Mononuclear cell (primary cell): Measurements from ENCODE around the gene FAM177B. TPM values are rescaled to one million over a fixed set of nuclear protein-coding genes. Genes with fewer than 3 reads are reported as not detected.
A peak's percentile ranks its signal among the peaks of the same experiment; 100 is the strongest.

Source experiments
- H3K27me3 ChIP-seq: 2 replicates; pipeline ENCODE4 v1.6.0; 2011; ENCODE audit warnings: low read length, control low read depth; ENCODE audit not compliant: insufficient read depth
- H3K4me1 ChIP-seq: 2 replicates; pipeline ENCODE4 v1.5.1; 2011; ENCODE audit warnings: mild to moderate bottlenecking, low read length, control low read depth; ENCODE audit not compliant: insufficient read depth
- H3K4me3 ChIP-seq: 2 replicates; pipeline ENCODE4 v1.5.1; 2011; ENCODE audit warnings: mild to moderate bottlenecking, low read length, moderate library complexity
- H3K9me3 ChIP-seq: 2 replicates; pipeline ENCODE4 v1.5.1; 2011; ENCODE audit warnings: low read depth, mild to moderate bottlenecking, control low read depth, low read length
- total RNA-seq: library from RNA; depleted of rRNA; stranded (reverse); fragments of >200 nt; gene quantifications from one replicate; pipeline ENCODE4 v1.2.3, GENCODE V29; 2012

Gene FAM177B
- total RNA-seq, result 0.63 TPM

GRCh38 chr1:222736972-222737371 is at the start of gene FAM177B:
TSS of gene FAM177B (plus strand) at chr1:222737202. CDS start at chr1:222746546, 9,344 bp downstream.
- H3K9me3 ChIP-seq, result no peaks in the 10 kb centered on the region
- H3K27me3 ChIP-seq, result no peaks in the 10 kb centered on the region
- H3K4me1 ChIP-seq, result peaks cover 11% of the 10 kb centered on the region
- H3K4me3 ChIP-seq, result no peak within 1 kb of the TSS

GRCh38 chr1:222691016-222691415 is 46.0 kb upstream of the FAM177B start:
- Histone ChIP-seq H3K27me3 (no peaks in the 10 kb centered on the region), H3K4me3 (no peak overlapping the region), H3K4me1 (no peaks in the 10 kb centered on the region), H3K9me3 (no peaks in the 10 kb centered on the region)

- Histone ChIP-seq H3K9me3 (no peaks in the 10 kb centered on the region), H3K4me1 (no peaks in the 10 kb centered on the region), H3K27me3 (no peaks in the 10 kb centered on the region), H3K4me3 (no peak overlapping the region)
Measured at GRCh38 chr1:222694927-222695326, 42.1 kb upstream of the FAM177B start.

- Histone ChIP-seq H3K4me1 (no peaks in the 10 kb centered on the region), H3K27me3 (no peaks in the 10 kb centered on the region), H3K9me3 (no peaks in the 10 kb centered on the region), H3K4me3 (no peak overlapping the region)
Measured at GRCh38 chr1:222696741-222697140, 40.3 kb upstream of the FAM177B start.

GRCh38 chr1:222697203-222697602 is 39.8 kb upstream of the FAM177B start:
- H3K4me1 ChIP-seq, result no peaks in the 10 kb centered on the region
- no peaks in the 10 kb centered on the region for H3K27me3 ChIP-seq
- no peak overlapping the region for H3K4me3 ChIP-seq
- H3K9me3 ChIP-seq, result no peaks in the 10 kb centered on the region

- no peaks in the 10 kb centered on the region for H3K4me1 ChIP-seq
- H3K27me3 ChIP-seq, result no peaks in the 10 kb centered on the region
- H3K4me3 ChIP-seq, result no peak overlapping the region
Measured at GRCh38 chr1:222697826-222698225, 39.2 kb upstream of the FAM177B start.

GRCh38 chr1:222702210-222702609 is 34.8 kb upstream of the FAM177B start:
- Histone ChIP-seq H3K27me3 (no peaks in the 10 kb centered on the region), H3K4me1 (no peaks in the 10 kb centered on the region), H3K4me3 (no peak overlapping the region), H3K9me3 (no peaks in the 10 kb centered on the region)

More at GRCh38 chr1:222697826-222698225, 39.2 kb upstream of the FAM177B start:
- H3K9me3 ChIP-seq, result no peaks in the 10 kb centered on the region

GRCh38 chr1:222704260-222704659 is 32.7 kb upstream of the FAM177B start:
- H3K9me3 ChIP-seq, result no peaks in the 10 kb centered on the region
- no peaks in the 10 kb centered on the region for H3K27me3 ChIP-seq
- H3K4me3 ChIP-seq, result no peak overlapping the region
- H3K4me1 ChIP-seq, result peaks cover 4% of the 10 kb centered on the region

- H3K27me3 ChIP-seq, result no peaks in the 10 kb centered on the region
- no peaks in the 10 kb centered on the region for H3K9me3 ChIP-seq
- peaks cover 22% of the 10 kb centered on the region for H3K4me1 ChIP-seq
- no peak overlapping the region for H3K4me3 ChIP-seq
Measured at GRCh38 chr1:222706815-222707214, 30.2 kb upstream of the FAM177B start.

GRCh38 chr1:222709700-222710153 is 27.3 kb upstream of the FAM177B start:
- Histone ChIP-seq H3K4me1 (peaks cover 32% of the 10 kb centered on the region), H3K27me3 (no peaks in the 10 kb centered on the region), H3K9me3 (no peaks in the 10 kb centered on the region), H3K4me3 (no peak overlapping the region)

- no peaks in the 10 kb centered on the region for H3K9me3 ChIP-seq
- H3K27me3 ChIP-seq, result no peaks in the 10 kb centered on the region
- peaks cover 37% of the 10 kb centered on the region for H3K4me1 ChIP-seq
- peak overlapping the region; percentile 91 for H3K4me3 ChIP-seq
Measured at GRCh38 chr1:222711319-222712252, 25.4 kb upstream of the FAM177B start.

- peaks cover 37% of the 10 kb centered on the region for H3K4me1 ChIP-seq
- H3K27me3 ChIP-seq, result no peaks in the 10 kb centered on the region
- H3K9me3 ChIP-seq, result no peaks in the 10 kb centered on the region
- peak within 1 kb of the TSS; percentile 91 for H3K4me3 ChIP-seq
Measured at GRCh38 chr1:222712253-222713090, 24.5 kb upstream of the FAM177B start, which contains the start of the genes AIDA and BROX. TSS of gene AIDA (minus strand) at chr1:222712491. CDS start at chr1:222712317, 174 bp downstream. TSS of gene BROX (plus strand) at chr1:222712564. CDS start at chr1:222715700, 3,136 bp downstream.

GRCh38 chr1:222713091-222713961 is 23.7 kb upstream of the FAM177B start:
- H3K4me1 ChIP-seq, result peaks cover 37% of the 10 kb centered on the region
- peak overlapping the region; percentile 91 for H3K4me3 ChIP-seq
- H3K9me3 ChIP-seq, result no peaks in the 10 kb centered on the region
- H3K27me3 ChIP-seq, result no peaks in the 10 kb centered on the region

- no peaks in the 10 kb centered on the region for H3K27me3 ChIP-seq
- H3K4me3 ChIP-seq, result no peak overlapping the region
- H3K9me3 ChIP-seq, result no peaks in the 10 kb centered on the region
- H3K4me1 ChIP-seq, result peaks cover 14% of the 10 kb centered on the region
Measured at GRCh38 chr1:222716393-222716792, 20.6 kb upstream of the FAM177B start.
